Lower leg skin (tissue), 3 donors: ENCODE results near the gene ACSM5.
"Not testable (repeated sequence)": the region's sequence is repeated elsewhere in the genome, so short reads cannot be mapped to it uniquely, and the experiment has no call there.

Source experiments
- POLR2A ChIP-seq, 2 donors: fragments of 450-650 bp; IDR thresholded peaks; one replicate each; pipeline ENCODE4 v1.6.1; 2016 to 2017; ENCODE audit warnings: antibody characterized with exemption in 2 of 2, mild to moderate bottlenecking in 1 of 2, moderate library complexity in 1 of 2
- TF ChIP-seq, protein P1 (sequence below), 3 donors: fragments of 450-650 bp; IDR thresholded peaks; one replicate each; pipeline ENCODE4 v1.5.1; 2016; ENCODE audit warnings: antibody characterized with exemption in 3 of 3, mild to moderate bottlenecking in 3 of 3, moderate library complexity in 2 of 3

DNA sequence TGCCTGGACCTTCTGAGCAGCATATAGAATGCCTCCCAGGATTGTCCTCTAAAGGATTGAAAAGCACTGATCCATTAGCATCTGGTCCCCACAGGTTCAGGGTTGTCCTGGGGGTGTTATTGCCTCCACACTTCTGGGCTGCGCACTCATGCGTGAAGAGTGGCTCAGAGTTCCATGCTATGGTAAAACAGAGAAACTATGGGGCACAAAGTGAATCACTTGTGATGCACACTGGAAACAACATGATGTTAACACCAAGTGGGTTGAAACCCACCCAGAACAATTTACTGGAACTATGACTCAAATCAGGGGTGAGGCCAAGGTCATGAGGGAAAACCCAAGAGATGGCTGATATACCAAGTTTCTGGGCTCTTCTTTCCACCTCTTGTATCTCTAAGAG, 60.6 kb downstream of the ACSM5 start:
- TF ChIP-seq, protein P1, sequence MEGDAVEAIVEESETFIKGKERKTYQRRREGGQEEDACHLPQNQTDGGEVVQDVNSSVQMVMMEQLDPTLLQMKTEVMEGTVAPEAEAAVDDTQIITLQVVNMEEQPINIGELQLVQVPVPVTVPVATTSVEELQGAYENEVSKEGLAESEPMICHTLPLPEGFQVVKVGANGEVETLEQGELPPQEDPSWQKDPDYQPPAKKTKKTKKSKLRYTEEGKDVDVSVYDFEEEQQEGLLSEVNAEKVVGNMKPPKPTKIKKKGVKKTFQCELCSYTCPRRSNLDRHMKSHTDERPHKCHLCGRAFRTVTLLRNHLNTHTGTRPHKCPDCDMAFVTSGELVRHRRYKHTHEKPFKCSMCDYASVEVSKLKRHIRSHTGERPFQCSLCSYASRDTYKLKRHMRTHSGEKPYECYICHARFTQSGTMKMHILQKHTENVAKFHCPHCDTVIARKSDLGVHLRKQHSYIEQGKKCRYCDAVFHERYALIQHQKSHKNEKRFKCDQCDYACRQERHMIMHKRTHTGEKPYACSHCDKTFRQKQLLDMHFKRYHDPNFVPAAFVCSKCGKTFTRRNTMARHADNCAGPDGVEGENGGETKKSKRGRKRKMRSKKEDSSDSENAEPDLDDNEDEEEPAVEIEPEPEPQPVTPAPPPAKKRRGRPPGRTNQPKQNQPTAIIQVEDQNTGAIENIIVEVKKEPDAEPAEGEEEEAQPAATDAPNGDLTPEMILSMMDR (IDR thresholded peaks at IDR 0.05): not testable (repeated sequence)
- TF ChIP-seq POLR2A (IDR thresholded peaks at IDR 0.05): not testable (repeated sequence)
